ENCODE results near the gene MYO3A.

MYO3A gene

GRCh38 chr10:26216585-26217395 lies 282.8 kb downstream of the MYO3A start, which contains the start of gene GAD2:
GAD2 (plus strand) TSS chr10:26216774; CDS start chr10:26216810, 36 bp downstream.
- no peak for DNase-seq

- DNase-seq = no peak
These were observed 283.5 kb downstream of the MYO3A start for GRCh38 chr10:26217396-26218086.

- DNase-seq = no peak
These were observed 285.6 kb downstream of the MYO3A start for GRCh38 chr10:26219676-26220075.

- DNase-seq = no peak
These were observed 286.9 kb downstream of the MYO3A start for GRCh38 chr10:26220901-26221300.

- DNase-seq = no peak
These were observed 287.5 kb downstream of the MYO3A start for GRCh38 chr10:26221541-26221940.

GRCh38 chr10:26222563-26222962 lies 288.5 kb downstream of the MYO3A start:
- DNase-seq = no peak

GRCh38 chr10:26225322-26225721 lies 291.3 kb downstream of the MYO3A start:
- no peak for DNase-seq

- no peak for DNase-seq
These were observed 293.8 kb downstream of the MYO3A start for GRCh38 chr10:26227786-26228185.

- no peak for DNase-seq
These were observed 298.1 kb downstream of the MYO3A start for GRCh38 chr10:26232174-26232573.

- DNase-seq = no peak
These were observed 301.7 kb downstream of the MYO3A start for GRCh38 chr10:26235761-26236160.

- no peak for DNase-seq
These were observed 304.3 kb downstream of the MYO3A start for GRCh38 chr10:26238378-26238777.

GRCh38 chr10:26242706-26243350 lies 308.8 kb downstream of the MYO3A start:
- no peak for DNase-seq

- DNase-seq = no peak
These were observed 309.3 kb downstream of the MYO3A start for GRCh38 chr10:26243351-26243720.

GRCh38 chr10:26249681-26250080 lies 315.7 kb downstream of the MYO3A start:
- no peak for DNase-seq

- no peak for DNase-seq
These were observed 317.9 kb downstream of the MYO3A start for GRCh38 chr10:26251925-26252324.

- DNase-seq = no peak
These were observed 320.6 kb downstream of the MYO3A start for GRCh38 chr10:26254616-26255015.

GRCh38 chr10:26259341-26259740 lies 325.3 kb downstream of the MYO3A start:
- no peak for DNase-seq
